K562 (cell line): ENCODE data around the gene BEST2. TPM values are rescaled to one million over a fixed set of nuclear protein-coding genes. Genes with fewer than 3 reads are reported as not detected.

Experiments
- ARID3B ChIP-seq: fragments of 250-450 bp; sonication (Bioruptor Pico); IDR thresholded peaks from 2 replicates; pipeline ENCODE4 v1.4.0; 2020; ENCODE audit warnings: borderline replicate concordance
- DMBX1 ChIP-seq: fragments of 250-450 bp; sonication (Bioruptor Pico); IDR thresholded peaks from 2 replicates; pipeline ENCODE4 v1.8.0; 2022; ENCODE audit warnings: inconsistent platforms, mild to moderate bottlenecking, moderate library complexity, borderline replicate concordance
- ELK1 ChIP-seq: sonication (generic); formaldehyde crosslinking; IDR thresholded peaks from 2 replicates; pipeline ENCODE4 v1.8.1; 2022; ENCODE audit warnings: missing genetic modification reagents
- GTF2E2 ChIP-seq: fragments of 200-800 bp; sonication (Bioruptor generic); IDR thresholded peaks from 2 replicates; pipeline ENCODE4 v1.6.1; 2016; ENCODE audit warnings: missing genetic modification characterization, missing compliant biosample characterization
- HDAC3 ChIP-seq: fragments of 450-650 bp; IDR thresholded peaks from 2 replicates; pipeline ENCODE4 v1.6.1; 2018; ENCODE audit warnings: borderline replicate concordance, mild to moderate bottlenecking, moderate library complexity; ENCODE audit not compliant: partially characterized antibody
- HNRNPK ChIP-seq: fragments of 200-400 bp; formaldehyde crosslinking; IDR thresholded peaks from one replicate; pipeline ENCODE4 v1.6.1; 2018; ENCODE audit warnings: mild to moderate bottlenecking, low read depth, low read length; ENCODE audit not compliant: poor library complexity, severe bottlenecking
- JUNB ChIP-seq: fragments of 450-650 bp; formaldehyde crosslinking; conservative IDR thresholded peaks from 2 replicates; pipeline ENCODE4 v1.4.0; 2020; ENCODE audit warnings: mild to moderate bottlenecking
- KDM1A ChIP-seq, 2 experiments: fragments of 450-650 bp; IDR thresholded peaks; 2 replicates each; pipeline ENCODE4 v1.6.1; 2016; ENCODE audit warnings: mild to moderate bottlenecking in 2 of 2
- KDM4B ChIP-seq, 2 experiments: fragments of 450-650 bp in 1 of 2; sonication (generic) in 1 of 2; IDR thresholded peaks; 2 replicates each; pipeline ENCODE4 v1.6.1; 2016 to 2017; ENCODE audit warnings: borderline replicate concordance in 2 of 2, antibody characterized with exemption in 1 of 2, low read depth in 1 of 2, mild to moderate bottlenecking in 1 of 2
- MAZ ChIP-seq, 2 experiments: fragments of 450-650 bp in 1 of 2; sonication (generic) in 1 of 2; formaldehyde crosslinking; IDR thresholded peaks in 1 of 2; conservative IDR thresholded peaks in 1 of 2; 2 replicates each; pipeline versions ENCODE4 v1.4.0 to v1.5.0; 2020; ENCODE audit warnings: mild to moderate bottlenecking in 1 of 2, missing genetic modification reagents in 1 of 2
- NFIX ChIP-seq: fragments of 250-450 bp; sonication (Bioruptor Pico); IDR thresholded peaks from 2 replicates; pipeline ENCODE4 v1.4.0; 2020; ENCODE audit warnings: low read depth, mild to moderate bottlenecking, moderate library complexity
- NR3C1 ChIP-seq: sonication (generic); formaldehyde crosslinking; IDR thresholded peaks from 2 replicates; pipeline ENCODE4 v1.8.1; 2022; ENCODE audit warnings: missing genetic modification reagents
- NUFIP1 ChIP-seq: fragments of 450-650 bp; IDR thresholded peaks from 2 replicates; pipeline ENCODE4 v1.6.1; 2018; ENCODE audit not compliant: partially characterized antibody
- OTX1 ChIP-seq: fragments of 450-650 bp; formaldehyde crosslinking; IDR thresholded peaks from 2 replicates; pipeline ENCODE4 v1.4.0; 2022; ENCODE audit warnings: mild to moderate bottlenecking
- PHB2 ChIP-seq: fragments of 450-650 bp; IDR thresholded peaks from 2 replicates; pipeline ENCODE4 v1.6.1; 2017; ENCODE audit warnings: low read depth
- RNF2 ChIP-seq: sonication (generic); IDR thresholded peaks from 2 replicates; pipeline ENCODE4 v1.6.1; 2016
- SMAD4 ChIP-seq: fragments of 250-450 bp; sonication (Bioruptor Pico); conservative IDR thresholded peaks from 2 replicates; pipeline ENCODE4 v1.8.0; 2021; ENCODE audit warnings: inconsistent platforms, mild to moderate bottlenecking, moderate library complexity
- SMARCA4 ChIP-seq: fragments of 450-650 bp; IDR thresholded peaks from 2 replicates; pipeline ENCODE4 v1.6.1; 2016
- SRSF3 ChIP-seq: fragments of 200-400 bp; formaldehyde crosslinking; IDR thresholded peaks from 2 replicates; pipeline ENCODE4 v1.6.1; 2016; ENCODE audit warnings: mild to moderate bottlenecking, low read length, moderate library complexity; ENCODE audit not compliant: insufficient read depth
- TARDBP ChIP-seq: fragments of 450-650 bp; IDR thresholded peaks from 2 replicates; pipeline ENCODE4 v1.6.1; 2016
- THRAP3 ChIP-seq: fragments of 450-650 bp; IDR thresholded peaks from 2 replicates; pipeline ENCODE4 v1.6.1; 2016; ENCODE audit warnings: mild to moderate bottlenecking, inconsistent platforms, borderline replicate concordance
- ZC3H11A ChIP-seq: IDR thresholded peaks from 2 replicates; pipeline ENCODE4 v1.6.1; 2012; ENCODE audit warnings: low read depth, low read length, improper control_type of control experiment
- ZNF507 ChIP-seq: conservative IDR thresholded peaks from 2 replicates; pipeline ENCODE4 v1.6.1; 2017; ENCODE audit warnings: missing genetic modification characterization, missing compliant biosample characterization
- ZNF76 ChIP-seq: fragments of 250-450 bp; sonication (Bioruptor Pico); IDR thresholded peaks from 2 replicates; pipeline ENCODE4 v1.4.0; 2020; ENCODE audit warnings: mild to moderate bottlenecking, moderate library complexity, borderline replicate concordance
- polyA plus RNA-seq, 8 experiments: library from polyadenylated mRNA; depleted of rRNA in 4 of 8; stranded (reverse) in 5 of 8; unstranded in 3 of 8; fragments of >200 nt; fragmentation: Nextera tagmentation in 2 of 8; fragmentation: Illumina TruSeq in 1 of 8; extraction: Ambion mirVana in 2 of 8; extraction: Trizol in 1 of 8; gene quantifications; 2 replicates each; pipeline versions ENCODE4 v1.2.1 to v1.2.3, GENCODE V29; 2011 to 2014; ENCODE audit warnings: inconsistent platforms in 1 of 8, missing spikeins in 1 of 8
- total RNA-seq, 7 experiments: library from RNA; depleted of rRNA in 6 of 7; stranded (reverse); fragments of >200 nt in 6 of 7; fragmentation: Illumina TruSeq in 2 of 7; extraction: Trizol in 2 of 7; gene quantifications; 2 replicates each; pipeline versions ENCODE4 v1.2.1 to v1.2.3, GENCODE V29; 2011 to 2021; ENCODE audit warnings: low replicate concordance in 1 of 7
- TF ChIP-seq, protein P1 (sequence below), 2 experiments: fragments of 200-800 bp in 1 of 2; sonication (Bioruptor generic) in 1 of 2; sonication (generic) in 1 of 2; formaldehyde crosslinking in 1 of 2; IDR thresholded peaks in 1 of 2; conservative IDR thresholded peaks in 1 of 2; 2 replicates each; pipeline versions ENCODE4 v1.5.0 to v1.6.1; 2016 to 2020; ENCODE audit warnings: missing compliant biosample characterization in 1 of 2, missing genetic modification characterization in 1 of 2, missing genetic modification reagents in 1 of 2

BEST2 gene
- total and polyA plus RNA-seq, 9 of the 15 experiments (the other 6 are each of a cell fraction or from before 2014, with no cell fraction given): not detected

- TF ChIP-seq ARID3B (CRISPR knock-in tag) (no peak), ZC3H11A (no peak), THRAP3 (no peak), OTX1 (CRISPR knock-in tag) (no peak), KDM1A (IDR thresholded peaks at IDR 0.05) (no peak), PHB2 (no peak), KDM4B (IDR thresholded peaks at IDR 0.05; ENCODE audit: borderline replicate concordance in 2 of 2, low read depth in 1 of 2) (no peak; a peak in 1 of 4 replicates), GTF2E2 (tag) (no peak), DMBX1 (no peak), HDAC3 (no peak), NR3C1 (CRISPR knock-in tag) (no peak), ZNF76 (CRISPR knock-in tag) (no peak), TARDBP (0 out of 2 replicates have a peak, but pooled peaks have one; percentile 24), JUNB (CRISPR knock-in tag) (no peak), ZNF507 (tag) (no peak), SMARCA4 (no peak), SRSF3 (no peak), HNRNPK (no peak), MAZ (CRISPR knock-in tag; conservative IDR thresholded peaks at IDR 0.05 in 1 of 2, IDR thresholded peaks at IDR 0.05 in 1 of 2) (peak; percentile 97 to 98), RNF2 (peak; percentile 85), SMAD4 (CRISPR knock-in tag) (peak; percentile 79), NFIX (no peak), NUFIP1 (peak; percentile 70), ELK1 (CRISPR knock-in tag) (no peak)
- TF ChIP-seq, protein P1, sequence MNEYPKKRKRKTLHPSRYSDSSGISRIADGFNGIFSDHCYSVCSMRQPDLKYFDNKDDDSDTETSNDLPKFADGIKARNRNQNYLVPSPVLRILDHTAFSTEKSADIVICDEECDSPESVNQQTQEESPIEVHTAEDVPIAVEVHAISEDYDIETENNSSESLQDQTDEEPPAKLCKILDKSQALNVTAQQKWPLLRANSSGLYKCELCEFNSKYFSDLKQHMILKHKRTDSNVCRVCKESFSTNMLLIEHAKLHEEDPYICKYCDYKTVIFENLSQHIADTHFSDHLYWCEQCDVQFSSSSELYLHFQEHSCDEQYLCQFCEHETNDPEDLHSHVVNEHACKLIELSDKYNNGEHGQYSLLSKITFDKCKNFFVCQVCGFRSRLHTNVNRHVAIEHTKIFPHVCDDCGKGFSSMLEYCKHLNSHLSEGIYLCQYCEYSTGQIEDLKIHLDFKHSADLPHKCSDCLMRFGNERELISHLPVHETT (CRISPR knock-in tag; conservative IDR thresholded peaks at IDR 0.05 in 1 of 2, IDR thresholded peaks at IDR 0.05 in 1 of 2): peak in 1 of 2 experiments; percentile 86; a peak in 1 of 4 replicates
These were observed 38.5 kb downstream of the BEST2 start (continued) for GRCh38 chr19:12789904-12790619.
